WTC11 (cell line): ENCODE data around the gene TMEM41B. TPM values are rescaled to one million over a fixed set of nuclear protein-coding genes. Genes with fewer than 3 reads are reported as not detected.
"Not testable (repeated sequence)": the region's sequence is repeated elsewhere in the genome, so short reads cannot be mapped to it uniquely, and the experiment has no call there.

Source experiments
- ATAC-seq: fragments of 200-7000 bp; cut with Tn5 transposase; 2 replicates; pipeline ENCODE4 v1.10.0; 2021; ENCODE audit warnings: mild to moderate bottlenecking, moderate library complexity
- CTCF ChIA-PET: fragments of 300-600 bp; sonication (Branson Sonifier 250); formaldehyde crosslinking; loops from one replicate; lab custom pipeline; 2021; ENCODE audit warnings: antibody characterized with exemption; lab: Charles Lee
- POLR2A ChIA-PET: fragments of 350-600 bp; sonication (Branson Sonifier 250); formaldehyde crosslinking; loops from one replicate; lab custom pipeline; 2021; ENCODE audit warnings: antibody characterized with exemption; lab: Charles Lee
- DNase-seq: peaks from one replicate; pipeline ENCODE4 v3.0.0; 2021; ENCODE audit warnings: low spot score
- H3K27ac Mint-ChIP-seq: 2 replicates; pipeline ENCODE4 v1.8.0; 2021; ENCODE audit warnings: mixed read lengths
- H3K27me3 Mint-ChIP-seq: 2 replicates; pipeline ENCODE4 v1.8.0; 2021; ENCODE audit warnings: low read depth, mild to moderate bottlenecking, moderate library complexity, mixed read lengths
- H3K36me3 Mint-ChIP-seq: 2 replicates; pipeline ENCODE4 v1.8.0; 2021; ENCODE audit warnings: mixed read lengths
- H3K4me1 Mint-ChIP-seq: 2 replicates; pipeline ENCODE4 v1.8.0; 2022; ENCODE audit warnings: mixed read lengths
- H3K4me3 Mint-ChIP-seq: 2 replicates; pipeline ENCODE4 v1.8.0; 2021; ENCODE audit warnings: mild to moderate bottlenecking, moderate library complexity, mixed read lengths
- H3K9me3 Mint-ChIP-seq: 2 replicates; pipeline ENCODE4 v1.8.0; 2021; ENCODE audit warnings: mixed read lengths
- ARID4B ChIP-seq: sonication (generic); formaldehyde crosslinking; IDR thresholded peaks from 2 replicates; pipeline ENCODE4 v1.8.0; 2023; ENCODE audit warnings: missing genetic modification reagents, mild to moderate bottlenecking, borderline replicate concordance
- CDX4 ChIP-seq: fragments of 250-450 bp; sonication (Bioruptor Pico); IDR thresholded peaks from 2 replicates; pipeline ENCODE4 v1.9.0; 2021; ENCODE audit warnings: moderate library complexity, mild to moderate bottlenecking, inconsistent platforms, borderline replicate concordance
- E2F1 ChIP-seq: sonication (generic); formaldehyde crosslinking; IDR thresholded peaks from 2 replicates; pipeline ENCODE4 v1.8.0; 2022; ENCODE audit warnings: mild to moderate bottlenecking, missing genetic modification reagents
- E2F4 ChIP-seq: sonication (generic); formaldehyde crosslinking; IDR thresholded peaks from 2 replicates; pipeline ENCODE4 v1.8.1; 2022; ENCODE audit warnings: low read depth, mild to moderate bottlenecking, moderate library complexity, missing genetic modification reagents, borderline replicate concordance
- GTF2I ChIP-seq: fragments of 250-450 bp; sonication (Bioruptor Pico); conservative IDR thresholded peaks from 2 replicates; pipeline ENCODE4 v1.4.0; 2021; ENCODE audit warnings: mild to moderate bottlenecking
- MAX ChIP-seq: sonication (generic); formaldehyde crosslinking; IDR thresholded peaks from 2 replicates; pipeline ENCODE4 v1.8.0; 2022; ENCODE audit warnings: mild to moderate bottlenecking, missing genetic modification reagents
- MXD4 ChIP-seq: fragments of 250-450 bp; sonication (Bioruptor Pico); IDR thresholded peaks from 2 replicates; pipeline ENCODE4 v1.8.0; 2021; ENCODE audit warnings: mild to moderate bottlenecking, moderate library complexity, borderline replicate concordance
- NFE2L1 ChIP-seq: sonication (generic); formaldehyde crosslinking; IDR thresholded peaks from 2 replicates; pipeline ENCODE4 v1.8.1; 2023; ENCODE audit warnings: missing genetic modification reagents
- RORB ChIP-seq: fragments of 250-450 bp; sonication (Bioruptor Pico); IDR thresholded peaks from 2 replicates; pipeline ENCODE4 v1.9.0; 2021; ENCODE audit warnings: mild to moderate bottlenecking
- TEAD1 ChIP-seq: sonication (generic); formaldehyde crosslinking; IDR thresholded peaks from 2 replicates; pipeline ENCODE4 v1.8.0; 2022; ENCODE audit warnings: mild to moderate bottlenecking, missing genetic modification reagents
- ZNF121 ChIP-seq: sonication (generic); formaldehyde crosslinking; IDR thresholded peaks from 2 replicates; pipeline ENCODE4 v1.8.0; 2023; ENCODE audit warnings: missing genetic modification reagents
- total RNA-seq: library from RNA; stranded (reverse); gene quantifications from 3 replicates; pipeline ENCODE4 v1.2.3, GENCODE V29; 2021

TMEM41B gene
- total RNA-seq, 1 experiment from 2014 or later, result 45.8 TPM

- DNase-seq, H3K36me3 Mint-ChIP-seq, POLR2A ChIA-PET, H3K9me3 Mint-ChIP-seq, CTCF ChIA-PET, H3K27me3 Mint-ChIP-seq, ATAC-seq: not testable (repeated sequence)
- peak overlapping the region; percentile 20 for H3K4me3 Mint-ChIP-seq
- TF ChIP-seq GTF2I (0 out of 2 replicates have a peak, but pooled peaks have one; percentile 21), MAX (CRISPR knock-in tag) (0 out of 2 replicates have a peak, but pooled peaks have one; percentile 20), ZNF121 (CRISPR knock-in tag) (peak; percentile 57; the same call in 1 of the 2 replicates)
- peaks cover 33% of the 10 kb centered on the region for H3K4me1 Mint-ChIP-seq
- peak overlapping the region; percentile 75 for H3K27ac Mint-ChIP-seq
Observed at GRCh38 chr11:9318442-9319376, 4.3 kb upstream of the TMEM41B start.

- POLR2A ChIA-PET, result interaction anchor here (2.0 kb wide), 1 partner anchor 51 kb away, joined by 16 read pairs; the partner anchor contains the start of gene DENND5A
- CTCF ChIA-PET, result no interaction called here
- TF ChIP-seq MXD4 (CRISPR knock-in tag), result no peak
- no peak for TF ChIP-seq E2F4 (CRISPR knock-in tag)
- TF ChIP-seq CDX4 (CRISPR knock-in tag), result no peak
- no peak for TF ChIP-seq RORB (CRISPR knock-in tag)
- no peak for TF ChIP-seq ARID4B
- peaks cover 49% of the 10 kb centered on the region for H3K4me1 Mint-ChIP-seq
- no peak overlapping the region; the same call in 1 of the 2 replicates for H3K27ac Mint-ChIP-seq
- peaks cover 5% of the 10 kb centered on the region for H3K27me3 Mint-ChIP-seq
- H3K9me3 Mint-ChIP-seq, result no peaks in the 10 kb centered on the region
- peaks cover 3% of the 10 kb centered on the region; the same call in 1 of the 2 replicates for H3K36me3 Mint-ChIP-seq
- no peak for ATAC-seq
- DNase-seq, result no peak
- H3K4me3 Mint-ChIP-seq, result no peak overlapping the region
Observed at GRCh38 chr11:9316334-9316733, 1.9 kb upstream of the TMEM41B start.

- H3K4me3 Mint-ChIP-seq, result peak overlapping the region; percentile 91
- DNase-seq (no peak), ATAC-seq (no peak)
- peak overlapping the region; percentile 99 for H3K27ac Mint-ChIP-seq
- TF ChIP-seq NFE2L1 (no peak), E2F1 (no peak), TEAD1 (CRISPR knock-in tag) (0 out of 2 replicates have a peak, but pooled peaks have one; percentile 33)
- H3K36me3 Mint-ChIP-seq, result peaks cover 6% of the 10 kb centered on the region; the same call in 1 of the 2 replicates
- ChIA-PET CTCF (interaction anchor here (0.5 to 1.0 kb wide), 2 partner anchors 149 to 191 kb away, joined by 3 read pairs; no protein-coding TSS in a partner anchor), POLR2A (interaction anchor here (0.5 to 2.0 kb wide), 7 partner anchors 49 to 269 kb away, joined by 3 to 16 read pairs (median 4); partner anchors contain the start of genes DENND5A and ZNF143)
- H3K4me1 Mint-ChIP-seq, result peaks cover 50% of the 10 kb centered on the region
- no peaks in the 10 kb centered on the region for H3K9me3 Mint-ChIP-seq
- peaks cover 3% of the 10 kb centered on the region; the same call in 1 of the 2 replicates for H3K27me3 Mint-ChIP-seq
Observed at GRCh38 chr11:9315078-9315688, 790 bp upstream of the TMEM41B start.
